GM23338 (cell line): Measurements from ENCODE around the gene IRAK1BP1.

Experiments
- EZH2 ChIP-seq: fragments of 200-600 bp; sonication (generic); IDR thresholded peaks from one replicate; pipeline ENCODE4 v1.8.0; 2017; ENCODE audit warnings: antibody characterized with exemption, mild to moderate bottlenecking, low read depth; ENCODE audit not compliant: unreplicated experiment
- POLR2AphosphoS5 ChIP-seq: IDR thresholded peaks from 2 replicates; pipeline ENCODE4 v1.6.1; 2016; ENCODE audit warnings: antibody characterized with exemption, low read depth
- TF ChIP-seq, protein P1 (sequence below), 2 experiments: fragments of 200-600 bp in 1 of 2; sonication (generic) in 1 of 2; conservative IDR thresholded peaks; 2 replicates each; pipeline versions ENCODE4 v1.5.1 to v1.6.1; 2016 to 2017; ENCODE audit warnings: antibody characterized with exemption in 2 of 2, low read depth in 2 of 2, mild to moderate bottlenecking in 2 of 2, moderate library complexity in 1 of 2

DNA sequence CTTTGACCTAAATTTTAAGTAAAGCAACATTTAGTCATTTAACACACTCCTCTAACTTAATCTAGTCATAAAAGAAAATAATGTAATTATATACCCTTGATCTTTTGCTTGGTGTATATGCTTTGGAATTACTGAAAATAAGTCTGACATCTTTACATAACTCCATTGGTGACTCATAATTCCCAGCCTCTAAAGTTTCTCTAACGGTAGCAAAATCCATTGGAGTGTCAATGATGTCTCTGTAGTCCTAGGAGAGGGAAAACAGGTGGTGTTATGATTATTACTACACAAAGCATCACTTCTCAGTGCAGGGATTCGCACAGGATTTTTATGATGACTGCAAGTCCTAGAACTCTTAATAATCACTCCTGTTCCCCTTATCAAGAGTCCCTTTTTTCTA is 80.2 kb downstream of the IRAK1BP1 start:
- TF ChIP-seq, protein P1, sequence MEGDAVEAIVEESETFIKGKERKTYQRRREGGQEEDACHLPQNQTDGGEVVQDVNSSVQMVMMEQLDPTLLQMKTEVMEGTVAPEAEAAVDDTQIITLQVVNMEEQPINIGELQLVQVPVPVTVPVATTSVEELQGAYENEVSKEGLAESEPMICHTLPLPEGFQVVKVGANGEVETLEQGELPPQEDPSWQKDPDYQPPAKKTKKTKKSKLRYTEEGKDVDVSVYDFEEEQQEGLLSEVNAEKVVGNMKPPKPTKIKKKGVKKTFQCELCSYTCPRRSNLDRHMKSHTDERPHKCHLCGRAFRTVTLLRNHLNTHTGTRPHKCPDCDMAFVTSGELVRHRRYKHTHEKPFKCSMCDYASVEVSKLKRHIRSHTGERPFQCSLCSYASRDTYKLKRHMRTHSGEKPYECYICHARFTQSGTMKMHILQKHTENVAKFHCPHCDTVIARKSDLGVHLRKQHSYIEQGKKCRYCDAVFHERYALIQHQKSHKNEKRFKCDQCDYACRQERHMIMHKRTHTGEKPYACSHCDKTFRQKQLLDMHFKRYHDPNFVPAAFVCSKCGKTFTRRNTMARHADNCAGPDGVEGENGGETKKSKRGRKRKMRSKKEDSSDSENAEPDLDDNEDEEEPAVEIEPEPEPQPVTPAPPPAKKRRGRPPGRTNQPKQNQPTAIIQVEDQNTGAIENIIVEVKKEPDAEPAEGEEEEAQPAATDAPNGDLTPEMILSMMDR (conservative IDR thresholded peaks at IDR 0.05; ENCODE audit: low read depth in 2 of 2), result no peak
- TF ChIP-seq EZH2 (no peak), POLR2AphosphoS5 (no peak)
